ENCODE data around the gene STUM. TPM values are rescaled to one million over a fixed set of nuclear protein-coding genes. Genes with fewer than 3 reads are reported as not detected.
"Not testable (repeated sequence)": the region's sequence is repeated elsewhere in the genome, so short reads cannot be mapped to it uniquely, and the experiment has no call there.

Gene STUM
- not detected for total RNA-seq

GRCh38 chr1:226548256-226549093 lies at the start of gene STUM:
Gene STUM (plus strand): TSS chr1:226548764. CDS start chr1:226548905, 141 bp downstream.
- ChIA-PET CTCF (interaction anchor here (0.6 to 3.0 kb wide), 13 partner anchors 9 to 1192 kb away, joined by 3 to 16 read pairs (median 4); partner anchors contain the start of gene PARP1), POLR2A (interaction anchor here (1.0 kb wide), 1 partner anchor 140 kb away, joined by 3 read pairs; the partner anchor contains the start of gene PARP1)
- H3K4me1 Mint-ChIP-seq (ENCODE audit: low read depth) = peaks cover 14% of the 10 kb centered on the region
- no peaks in the 10 kb centered on the region for H3K36me3 Mint-ChIP-seq
- H3K27ac Mint-ChIP-seq = no peak within 1 kb of the TSS
- peak within 1 kb of the TSS; percentile 55 for H3K4me3 Mint-ChIP-seq
- no peaks in the 10 kb centered on the region for H3K9me3 Mint-ChIP-seq
- no peak for DNase-seq
- H3K27me3 Mint-ChIP-seq = peaks cover 35% of the 10 kb centered on the region
- intact Hi-C loops (cut with micrococcal nuclease) = loop anchor here (5.0 kb wide), 2 partner anchors 101 to 121 kb away; no protein-coding TSS in a partner anchor

GRCh38 chr1:226499699-226500098 lies 48.9 kb upstream of the STUM start:
- CTCF ChIA-PET; H3K4me1 Mint-ChIP-seq (ENCODE audit: low read depth); POLR2A ChIA-PET; H3K4me3 Mint-ChIP-seq; H3K27ac Mint-ChIP-seq; intact Hi-C loops (cut with micrococcal nuclease); DNase-seq; H3K9me3 Mint-ChIP-seq; H3K27me3 Mint-ChIP-seq; H3K36me3 Mint-ChIP-seq: not testable (repeated sequence)

GRCh38 chr1:226506021-226506420 lies 42.5 kb upstream of the STUM start:
- Mint-ChIP-seq H3K27me3 (peaks cover 16% of the 10 kb centered on the region), H3K4me3 (no peak overlapping the region)
- CTCF ChIA-PET = no interaction called here

GRCh38 chr1:226506921-226507320 lies 41.6 kb upstream of the STUM start:
- ChIA-PET POLR2A (no interaction called here), CTCF (interaction anchor here (1.2 kb wide), 1 partner anchor 102 kb away, joined by 3 read pairs; no protein-coding TSS in a partner anchor)

More at GRCh38 chr1:226506021-226506420, 42.5 kb upstream of the STUM start:
- Mint-ChIP-seq H3K9me3 (no peaks in the 10 kb centered on the region), H3K4me1 (ENCODE audit: low read depth) (no peaks in the 10 kb centered on the region), H3K27ac (no peak overlapping the region), H3K36me3 (no peaks in the 10 kb centered on the region)
- intact Hi-C loops (cut with micrococcal nuclease) = no loop called here
- POLR2A ChIA-PET = no interaction called here
- DNase-seq = no peak

GRCh38 chr1:226510453-226510852 lies 38.1 kb upstream of the STUM start:
- no peak overlapping the region for H3K4me3 Mint-ChIP-seq
- H3K36me3 Mint-ChIP-seq = no peaks in the 10 kb centered on the region
- CTCF ChIA-PET = no interaction called here
- H3K27ac Mint-ChIP-seq = no peak overlapping the region
- no peaks in the 10 kb centered on the region for H3K9me3 Mint-ChIP-seq
- peaks cover 13% of the 10 kb centered on the region for H3K27me3 Mint-ChIP-seq
- no peak for DNase-seq
- no peaks in the 10 kb centered on the region for H3K4me1 Mint-ChIP-seq (ENCODE audit: low read depth)
- intact Hi-C loops (cut with micrococcal nuclease) = no loop called here
- POLR2A ChIA-PET = no interaction called here

More at GRCh38 chr1:226506921-226507320, 41.6 kb upstream of the STUM start:
- no peak for DNase-seq
- H3K9me3 Mint-ChIP-seq = no peaks in the 10 kb centered on the region
- peaks cover 16% of the 10 kb centered on the region for H3K27me3 Mint-ChIP-seq
- H3K36me3 Mint-ChIP-seq = no peaks in the 10 kb centered on the region
- H3K4me1 Mint-ChIP-seq (ENCODE audit: low read depth) = no peaks in the 10 kb centered on the region
- no peak overlapping the region for H3K27ac Mint-ChIP-seq
- intact Hi-C loops (cut with micrococcal nuclease) = no loop called here
- no peak overlapping the region for H3K4me3 Mint-ChIP-seq

GRCh38 chr1:226511296-226511695 lies 37.3 kb upstream of the STUM start:
- H3K27me3 Mint-ChIP-seq = peaks cover 12% of the 10 kb centered on the region
- POLR2A ChIA-PET = no interaction called here
- no peak for DNase-seq
- no peaks in the 10 kb centered on the region for H3K4me1 Mint-ChIP-seq (ENCODE audit: low read depth)
- no peaks in the 10 kb centered on the region for H3K9me3 Mint-ChIP-seq
- H3K4me3 Mint-ChIP-seq = no peak overlapping the region
- CTCF ChIA-PET = no interaction called here
- intact Hi-C loops (cut with micrococcal nuclease) = no loop called here
- no peaks in the 10 kb centered on the region for H3K36me3 Mint-ChIP-seq
- no peak overlapping the region for H3K27ac Mint-ChIP-seq

- no peak for DNase-seq
- H3K4me1 Mint-ChIP-seq (ENCODE audit: low read depth) = no peaks in the 10 kb centered on the region
Measured at GRCh38 chr1:226512076-226512728, 36.4 kb upstream of the STUM start.

GRCh38 chr1:226518375-226518774 lies 30.2 kb upstream of the STUM start:
- intact Hi-C loops (cut with micrococcal nuclease) = no loop called here
- no peak overlapping the region for H3K27ac Mint-ChIP-seq
- H3K27me3 Mint-ChIP-seq = peaks cover 1% of the 10 kb centered on the region
- no peak for DNase-seq
- no peaks in the 10 kb centered on the region for H3K4me1 Mint-ChIP-seq (ENCODE audit: low read depth)
- H3K36me3 Mint-ChIP-seq = no peaks in the 10 kb centered on the region
- H3K4me3 Mint-ChIP-seq = no peak overlapping the region
- ChIA-PET CTCF (no interaction called here), POLR2A (no interaction called here)
- H3K9me3 Mint-ChIP-seq = no peaks in the 10 kb centered on the region

More at GRCh38 chr1:226512076-226512728, 36.4 kb upstream of the STUM start:
- POLR2A ChIA-PET = interaction anchor here (0.6 kb wide), 1 partner anchor 10 kb away, joined by 3 read pairs; no protein-coding TSS in a partner anchor
- no peak overlapping the region for H3K4me3 Mint-ChIP-seq
- H3K27ac Mint-ChIP-seq = no peak overlapping the region
- no peaks in the 10 kb centered on the region for H3K9me3 Mint-ChIP-seq
- no peaks in the 10 kb centered on the region for H3K36me3 Mint-ChIP-seq
- intact Hi-C loops (cut with micrococcal nuclease) = no loop called here
- peaks cover 6% of the 10 kb centered on the region for H3K27me3 Mint-ChIP-seq
- CTCF ChIA-PET = no interaction called here

- Mint-ChIP-seq H3K4me3 (no peak overlapping the region), H3K36me3 (no peaks in the 10 kb centered on the region), H3K4me1 (ENCODE audit: low read depth) (no peaks in the 10 kb centered on the region), H3K27me3 (peaks cover 1% of the 10 kb centered on the region), H3K27ac (no peak overlapping the region), H3K9me3 (no peaks in the 10 kb centered on the region)
- intact Hi-C loops (cut with micrococcal nuclease) = no loop called here
- no peak for DNase-seq
- CTCF ChIA-PET = no interaction called here
- POLR2A ChIA-PET = no interaction called here
Measured at GRCh38 chr1:226519135-226519534, 29.4 kb upstream of the STUM start.

- H3K27me3 Mint-ChIP-seq = peaks cover 1% of the 10 kb centered on the region
- no peak for DNase-seq
- H3K36me3 Mint-ChIP-seq = no peaks in the 10 kb centered on the region
- CTCF ChIA-PET = no interaction called here
- no peak overlapping the region for H3K27ac Mint-ChIP-seq
- no peak overlapping the region for H3K4me3 Mint-ChIP-seq
- POLR2A ChIA-PET = no interaction called here
- H3K4me1 Mint-ChIP-seq (ENCODE audit: low read depth) = no peaks in the 10 kb centered on the region
- H3K9me3 Mint-ChIP-seq = peaks cover 4% of the 10 kb centered on the region
- intact Hi-C loops (cut with micrococcal nuclease) = no loop called here
Measured at GRCh38 chr1:226519716-226520598, 28.6 kb upstream of the STUM start.

- no peak for DNase-seq
- Mint-ChIP-seq H3K27ac (no peak overlapping the region), H3K27me3 (peaks cover 1% of the 10 kb centered on the region), H3K4me3 (no peak overlapping the region), H3K36me3 (no peaks in the 10 kb centered on the region), H3K9me3 (peaks cover 4% of the 10 kb centered on the region), H3K4me1 (ENCODE audit: low read depth) (no peaks in the 10 kb centered on the region)
- intact Hi-C loops (cut with micrococcal nuclease) = no loop called here
- POLR2A ChIA-PET = no interaction called here
- CTCF ChIA-PET = interaction anchor here (0.5 kb wide), 1 partner anchor 30 kb away, joined by 3 read pairs; no protein-coding TSS in a partner anchor
Measured at GRCh38 chr1:226520640-226521355, 27.8 kb upstream of the STUM start.

All from activated CD4-positive, alpha-beta memory T cell treated with anti-CD3 and anti-CD28 coated beads for 36 hours (primary cell).